ENCODE measurements around the gene RGS1. TPM values are rescaled to one million over a fixed set of nuclear protein-coding genes. Genes with fewer than 3 reads are reported as not detected.
A peak's percentile ranks its signal among the peaks of the same experiment; 100 is the strongest.

RGS1 gene
- total and polyA plus RNA-seq, 12 donors, result 0.30 to 7.2 (median 0.96) TPM

GRCh38 chr1:192550922-192551534 lies 24.5 kb upstream of the RGS1 start:
- Histone ChIP-seq H3K27me3 (no peaks in the 10 kb centered on the region), H3K4me1 (peaks cover 0 to 38% (median 0%) of the 10 kb centered on the region in 9 donors), H3K9me3 (no peaks in the 10 kb centered on the region), H3K36me3 (no peaks in the 10 kb centered on the region), H3K4me3 (no peak overlapping the region), H3K27ac (peak overlapping the region in 1 of 10 donors; percentile 65)
- no peak for TF ChIP-seq CTCF (IDR thresholded peaks at IDR 0.05)
- DNase-seq, result no peak
- ATAC-seq, result no peak
- intact Hi-C loops (cut with DNase I), result no loop called here
- WGBS, 2 donors, result 84 to 90% methylated on average over 2 of the region's 2 CpGs

GRCh38 chr1:192552760-192553191 lies 22.8 kb upstream of the RGS1 start:
- ATAC-seq, result no peak
- 70 to 71% methylated on average over 6 of the region's 6 CpGs for WGBS, 2 donors
- Histone ChIP-seq H3K36me3 (no peaks in the 10 kb centered on the region), H3K27me3 (no peaks in the 10 kb centered on the region), H3K4me1 (peaks cover 0 to 29% (median 0%) of the 10 kb centered on the region in 9 donors), H3K9me3 (no peaks in the 10 kb centered on the region), H3K4me3 (no peak overlapping the region), H3K27ac (no peak overlapping the region)
- intact Hi-C loops (cut with DNase I), result no loop called here
- no peak for DNase-seq
- TF ChIP-seq CTCF (IDR thresholded peaks at IDR 0.05), result no peak

GRCh38 chr1:192553741-192554140 lies 21.8 kb upstream of the RGS1 start:
- no peaks in the 10 kb centered on the region for H3K36me3 ChIP-seq
- no peak for TF ChIP-seq CTCF (IDR thresholded peaks at IDR 0.05)
- no peak for DNase-seq
- intact Hi-C loops (cut with DNase I), result no loop called here
- H3K4me3 ChIP-seq, result no peak overlapping the region
- H3K27ac ChIP-seq, result no peak overlapping the region
- H3K9me3 ChIP-seq, result no peaks in the 10 kb centered on the region
- H3K4me1 ChIP-seq, result peaks cover 0 to 29% (median 0%) of the 10 kb centered on the region in 9 donors
- no peaks in the 10 kb centered on the region for H3K27me3 ChIP-seq
- ATAC-seq, result no peak
- WGBS, 2 donors, result 79 to 81% methylated on average over 3 of the region's 3 CpGs

- no peak for TF ChIP-seq CTCF (IDR thresholded peaks at IDR 0.05)
- H3K4me3 ChIP-seq, result no peak overlapping the region
- no peaks in the 10 kb centered on the region for H3K27me3 ChIP-seq
- no peak overlapping the region for H3K27ac ChIP-seq
- no peaks in the 10 kb centered on the region for H3K9me3 ChIP-seq
- 90 to 93% methylated on average over 4 of the region's 4 CpGs for WGBS, 2 donors
- H3K4me1 ChIP-seq, result peaks cover 0 to 38% (median 0%) of the 10 kb centered on the region in 9 donors
- DNase-seq (no peak), ATAC-seq (no peak)
- intact Hi-C loops (cut with DNase I), result no loop called here
- no peaks in the 10 kb centered on the region for H3K36me3 ChIP-seq
These were observed 20.7 kb upstream of the RGS1 start for GRCh38 chr1:192554904-192555303.

All from heart right ventricle (tissue), 16 donors.